Measurements from ENCODE around the gene DDX23. TPM values are rescaled to one million over a fixed set of nuclear protein-coding genes. Genes with fewer than 3 reads are reported as not detected.

DDX23 gene
- polyA plus RNA-seq, 1 of the 3 experiments (the other 2 are of a cell fraction), result 50.4 TPM

DNA sequence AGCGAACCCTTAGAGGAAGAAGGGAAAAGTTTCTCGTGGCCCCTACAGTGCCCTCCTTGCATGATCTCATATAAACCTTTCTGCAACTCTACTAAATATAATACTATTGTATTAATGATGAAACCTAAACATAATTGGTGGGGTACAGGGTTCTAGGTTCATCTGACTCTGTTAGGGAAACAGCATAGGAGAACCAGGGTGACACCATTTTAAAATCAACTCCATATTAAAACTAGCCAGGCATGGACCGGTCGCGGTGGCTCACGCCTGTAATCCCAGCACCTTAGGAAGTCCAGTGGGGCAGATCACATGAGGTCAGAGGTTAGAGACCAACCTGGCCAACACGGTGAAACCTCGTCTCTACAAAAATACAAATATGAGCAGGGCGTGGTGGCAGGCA lies 28.7 kb upstream of the DDX23 start:
- H3F3A ChIP-seq (replicated peaks; ENCODE audit: insufficient read depth), result no peaks in the 10 kb centered on the region
- H3K36me3 ChIP-seq (replicated peaks in 1 of 2; ENCODE audit: control insufficient read depth in 1 of 2, insufficient read depth in 2 of 2, low read length in 1 of 2), result no peaks in the 10 kb centered on the region
- H3K4me2 ChIP-seq, result no peak overlapping the region
- no peak overlapping the region for H3K27ac ChIP-seq (ENCODE audit: low read depth in 2 of 2, low read length in 1 of 2)
- TF ChIP-seq FOXM1 (IDR thresholded peaks at IDR 0.05; ENCODE audit: low read depth) (no peak), RAD21 (IDR thresholded peaks at IDR 0.05; ENCODE audit: low read length) (no peak), FOSL2 (IDR thresholded peaks at IDR 0.05; ENCODE audit: borderline replicate concordance, low read depth) (no peak), JUND (IDR thresholded peaks at IDR 0.05) (no peak), SIN3A (IDR thresholded peaks at IDR 0.05; ENCODE audit: borderline replicate concordance, low read depth, low read length) (no peak), TCF12 (IDR thresholded peaks at IDR 0.05) (no peak), GATA2 (CRISPR knock-in tag; IDR thresholded peaks at IDR 0.05) (no peak), ELF1 (IDR thresholded peaks at IDR 0.05) (no peak), IRF3 (IDR thresholded peaks at IDR 0.05; ENCODE audit: low read depth, low read length) (no peak), RCOR1 (IDR thresholded peaks at IDR 0.05; ENCODE audit: low read length) (no peak), EZH2phosphoT487 (IDR thresholded peaks at IDR 0.05; ENCODE audit: borderline replicate concordance, low read depth) (no peak), NRF1 (IDR thresholded peaks at IDR 0.05; ENCODE audit: low read depth, low read length) (no peak), NFIC (IDR thresholded peaks at IDR 0.05; ENCODE audit: borderline replicate concordance) (no peak), TEAD4 (IDR thresholded peaks at IDR 0.05; ENCODE audit: borderline replicate concordance, insufficient read depth) (no peak), CHD2 (IDR thresholded peaks at IDR 0.05; ENCODE audit: low read length, partially characterized antibody) (no peak), GABPA (IDR thresholded peaks at IDR 0.05; ENCODE audit: low read depth) (no peak)
- TF ChIP-seq, protein P1, sequence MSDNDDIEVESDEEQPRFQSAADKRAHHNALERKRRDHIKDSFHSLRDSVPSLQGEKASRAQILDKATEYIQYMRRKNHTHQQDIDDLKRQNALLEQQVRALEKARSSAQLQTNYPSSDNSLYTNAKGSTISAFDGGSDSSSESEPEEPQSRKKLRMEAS (IDR thresholded peaks at IDR 0.05; ENCODE audit: low read depth), result no peak
- TF ChIP-seq, protein P2, sequence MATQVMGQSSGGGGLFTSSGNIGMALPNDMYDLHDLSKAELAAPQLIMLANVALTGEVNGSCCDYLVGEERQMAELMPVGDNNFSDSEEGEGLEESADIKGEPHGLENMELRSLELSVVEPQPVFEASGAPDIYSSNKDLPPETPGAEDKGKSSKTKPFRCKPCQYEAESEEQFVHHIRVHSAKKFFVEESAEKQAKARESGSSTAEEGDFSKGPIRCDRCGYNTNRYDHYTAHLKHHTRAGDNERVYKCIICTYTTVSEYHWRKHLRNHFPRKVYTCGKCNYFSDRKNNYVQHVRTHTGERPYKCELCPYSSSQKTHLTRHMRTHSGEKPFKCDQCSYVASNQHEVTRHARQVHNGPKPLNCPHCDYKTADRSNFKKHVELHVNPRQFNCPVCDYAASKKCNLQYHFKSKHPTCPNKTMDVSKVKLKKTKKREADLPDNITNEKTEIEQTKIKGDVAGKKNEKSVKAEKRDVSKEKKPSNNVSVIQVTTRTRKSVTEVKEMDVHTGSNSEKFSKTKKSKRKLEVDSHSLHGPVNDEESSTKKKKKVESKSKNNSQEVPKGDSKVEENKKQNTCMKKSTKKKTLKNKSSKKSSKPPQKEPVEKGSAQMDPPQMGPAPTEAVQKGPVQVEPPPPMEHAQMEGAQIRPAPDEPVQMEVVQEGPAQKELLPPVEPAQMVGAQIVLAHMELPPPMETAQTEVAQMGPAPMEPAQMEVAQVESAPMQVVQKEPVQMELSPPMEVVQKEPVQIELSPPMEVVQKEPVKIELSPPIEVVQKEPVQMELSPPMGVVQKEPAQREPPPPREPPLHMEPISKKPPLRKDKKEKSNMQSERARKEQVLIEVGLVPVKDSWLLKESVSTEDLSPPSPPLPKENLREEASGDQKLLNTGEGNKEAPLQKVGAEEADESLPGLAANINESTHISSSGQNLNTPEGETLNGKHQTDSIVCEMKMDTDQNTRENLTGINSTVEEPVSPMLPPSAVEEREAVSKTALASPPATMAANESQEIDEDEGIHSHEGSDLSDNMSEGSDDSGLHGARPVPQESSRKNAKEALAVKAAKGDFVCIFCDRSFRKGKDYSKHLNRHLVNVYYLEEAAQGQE (IDR thresholded peaks at IDR 0.05; ENCODE audit: low read depth, low read length), result no peak
- TF ChIP-seq, protein P3, sequence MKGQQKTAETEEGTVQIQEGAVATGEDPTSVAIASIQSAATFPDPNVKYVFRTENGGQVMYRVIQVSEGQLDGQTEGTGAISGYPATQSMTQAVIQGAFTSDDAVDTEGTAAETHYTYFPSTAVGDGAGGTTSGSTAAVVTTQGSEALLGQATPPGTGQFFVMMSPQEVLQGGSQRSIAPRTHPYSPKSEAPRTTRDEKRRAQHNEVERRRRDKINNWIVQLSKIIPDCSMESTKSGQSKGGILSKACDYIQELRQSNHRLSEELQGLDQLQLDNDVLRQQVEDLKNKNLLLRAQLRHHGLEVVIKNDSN (IDR thresholded peaks at IDR 0.05; ENCODE audit: borderline replicate concordance, low read depth), result no peak
- TF ChIP-seq, protein P4, sequence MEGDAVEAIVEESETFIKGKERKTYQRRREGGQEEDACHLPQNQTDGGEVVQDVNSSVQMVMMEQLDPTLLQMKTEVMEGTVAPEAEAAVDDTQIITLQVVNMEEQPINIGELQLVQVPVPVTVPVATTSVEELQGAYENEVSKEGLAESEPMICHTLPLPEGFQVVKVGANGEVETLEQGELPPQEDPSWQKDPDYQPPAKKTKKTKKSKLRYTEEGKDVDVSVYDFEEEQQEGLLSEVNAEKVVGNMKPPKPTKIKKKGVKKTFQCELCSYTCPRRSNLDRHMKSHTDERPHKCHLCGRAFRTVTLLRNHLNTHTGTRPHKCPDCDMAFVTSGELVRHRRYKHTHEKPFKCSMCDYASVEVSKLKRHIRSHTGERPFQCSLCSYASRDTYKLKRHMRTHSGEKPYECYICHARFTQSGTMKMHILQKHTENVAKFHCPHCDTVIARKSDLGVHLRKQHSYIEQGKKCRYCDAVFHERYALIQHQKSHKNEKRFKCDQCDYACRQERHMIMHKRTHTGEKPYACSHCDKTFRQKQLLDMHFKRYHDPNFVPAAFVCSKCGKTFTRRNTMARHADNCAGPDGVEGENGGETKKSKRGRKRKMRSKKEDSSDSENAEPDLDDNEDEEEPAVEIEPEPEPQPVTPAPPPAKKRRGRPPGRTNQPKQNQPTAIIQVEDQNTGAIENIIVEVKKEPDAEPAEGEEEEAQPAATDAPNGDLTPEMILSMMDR (IDR thresholded peaks at IDR 0.05), result no peak
- no peaks in the 10 kb centered on the region for H3K79me2 ChIP-seq (ENCODE audit: insufficient read depth)
- DNase-seq, result no peak
- ChIA-PET CTCF (interaction anchor here (0.8 to 34.8 kb wide), 3 partner anchors 5 to 27 kb away, joined by 3 to 667 read pairs (median 667); partner anchors contain the start of genes DDX23 and RND1), POLR2A (interaction anchor here (1.4 to 2.0 kb wide), 2 partner anchors 14 to 29 kb away, joined by 3 to 7 read pairs; partner anchors contain the start of genes DDX23 and RND1)
- no peak overlapping the region for H3K4me3 ChIP-seq (ENCODE audit: low read depth in 2 of 2, low read length in 1 of 2)
- WGBS (ENCODE audit: low lambda C conversion rate), result 82% methylated on average over 9 of the region's 9 CpGs
- H3K9me3 ChIP-seq, result no peaks in the 10 kb centered on the region
- H3K27me3 ChIP-seq (ENCODE audit: insufficient read depth), result peaks cover 4% of the 10 kb centered on the region; the same call in 1 of the 2 replicates
- peaks cover 5 to 12% of the 10 kb centered on the region in 2 experiments; a peak in 1 of 4 replicates for H3K4me1 ChIP-seq (ENCODE audit: control insufficient read depth in 1 of 2, insufficient read depth in 2 of 2, low read depth in 1 of 2, low read length in 1 of 2)
- H4K20me1 ChIP-seq (ENCODE audit: insufficient read depth), result no peaks in the 10 kb centered on the region
- no peaks in the 10 kb centered on the region for H3K9me2 ChIP-seq
- no peak overlapping the region for H2AFZ ChIP-seq (ENCODE audit: low read depth)
- no peak overlapping the region for H3K9ac ChIP-seq

Measured in SK-N-SH (cell line).